ENCODE measurements around the gene UBAC2. TPM values are rescaled to one million over a fixed set of nuclear protein-coding genes. Genes with fewer than 3 reads are reported as not detected.

Gene UBAC2
- total RNA-seq, 1 donor from 2014 or later, result 57.7 TPM

GRCh38 chr13:99339230-99339721 is 138.6 kb downstream of the UBAC2 start:
- H3K36me3 ChIP-seq, result peaks cover 0 to 31% of the 10 kb centered on the region in 2 donors
- intact Hi-C loops (cut with DNase I), result no loop called here
- no peak for DNase-seq (ENCODE audit: extremely low spot score in 2 of 2)

GRCh38 chr13:99339736-99340397 is 139.2 kb downstream of the UBAC2 start:
- TF ChIP-seq POLR2AphosphoS5 (IDR thresholded peaks at IDR 0.05; ENCODE audit: insufficient read depth in 1 of 2, low read depth in 1 of 2) (no peak), POLR2A (IDR thresholded peaks at IDR 0.05) (no peak)
- TF ChIP-seq, protein P1, sequence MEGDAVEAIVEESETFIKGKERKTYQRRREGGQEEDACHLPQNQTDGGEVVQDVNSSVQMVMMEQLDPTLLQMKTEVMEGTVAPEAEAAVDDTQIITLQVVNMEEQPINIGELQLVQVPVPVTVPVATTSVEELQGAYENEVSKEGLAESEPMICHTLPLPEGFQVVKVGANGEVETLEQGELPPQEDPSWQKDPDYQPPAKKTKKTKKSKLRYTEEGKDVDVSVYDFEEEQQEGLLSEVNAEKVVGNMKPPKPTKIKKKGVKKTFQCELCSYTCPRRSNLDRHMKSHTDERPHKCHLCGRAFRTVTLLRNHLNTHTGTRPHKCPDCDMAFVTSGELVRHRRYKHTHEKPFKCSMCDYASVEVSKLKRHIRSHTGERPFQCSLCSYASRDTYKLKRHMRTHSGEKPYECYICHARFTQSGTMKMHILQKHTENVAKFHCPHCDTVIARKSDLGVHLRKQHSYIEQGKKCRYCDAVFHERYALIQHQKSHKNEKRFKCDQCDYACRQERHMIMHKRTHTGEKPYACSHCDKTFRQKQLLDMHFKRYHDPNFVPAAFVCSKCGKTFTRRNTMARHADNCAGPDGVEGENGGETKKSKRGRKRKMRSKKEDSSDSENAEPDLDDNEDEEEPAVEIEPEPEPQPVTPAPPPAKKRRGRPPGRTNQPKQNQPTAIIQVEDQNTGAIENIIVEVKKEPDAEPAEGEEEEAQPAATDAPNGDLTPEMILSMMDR (IDR thresholded peaks at IDR 0.05), result no peak
- no peaks in the 10 kb centered on the region for H3K4me1 ChIP-seq
- H3K4me3 ChIP-seq, result no peak overlapping the region
- H3K9me3 ChIP-seq, result no peaks in the 10 kb centered on the region
- H3K27ac ChIP-seq, result no peak overlapping the region
- no peak for DNase-seq (ENCODE audit: extremely low spot score in 2 of 2)
- H3K27me3 ChIP-seq, result no peaks in the 10 kb centered on the region
- intact Hi-C loops (cut with DNase I), result no loop called here
- H3K36me3 ChIP-seq, result peaks cover 0 to 31% of the 10 kb centered on the region in 2 donors

More at GRCh38 chr13:99339230-99339721, 138.6 kb downstream of the UBAC2 start:
- H3K4me1 ChIP-seq, result no peaks in the 10 kb centered on the region
- no peak overlapping the region for H3K4me3 ChIP-seq
- H3K27me3 ChIP-seq, result no peaks in the 10 kb centered on the region
- no peaks in the 10 kb centered on the region for H3K9me3 ChIP-seq
- no peak overlapping the region for H3K27ac ChIP-seq
- TF ChIP-seq, protein P1 (IDR thresholded peaks at IDR 0.05), result no peak
- TF ChIP-seq POLR2A (IDR thresholded peaks at IDR 0.05) (no peak), POLR2AphosphoS5 (IDR thresholded peaks at IDR 0.05; ENCODE audit: insufficient read depth in 1 of 2, low read depth in 1 of 2) (no peak)

GRCh38 chr13:99340638-99341037 is 140.0 kb downstream of the UBAC2 start:
- peaks cover 0 to 31% of the 10 kb centered on the region in 2 donors for H3K36me3 ChIP-seq
- no peaks in the 10 kb centered on the region for H3K4me1 ChIP-seq
- H3K4me3 ChIP-seq, result no peak overlapping the region
- H3K27me3 ChIP-seq, result no peaks in the 10 kb centered on the region
- no peak overlapping the region for H3K27ac ChIP-seq
- no peak for TF ChIP-seq POLR2AphosphoS5 (IDR thresholded peaks at IDR 0.05; ENCODE audit: insufficient read depth in 1 of 2, low read depth in 1 of 2)
- TF ChIP-seq, protein P1 (IDR thresholded peaks at IDR 0.05), result no peak
- H3K9me3 ChIP-seq, result no peaks in the 10 kb centered on the region
- DNase-seq (ENCODE audit: extremely low spot score in 2 of 2), result no peak
- intact Hi-C loops (cut with DNase I), result no loop called here

GRCh38 chr13:99341969-99342722 is 141.5 kb downstream of the UBAC2 start:
- no peak overlapping the region for H3K27ac ChIP-seq
- intact Hi-C loops (cut with DNase I), result no loop called here
- H3K36me3 ChIP-seq, result peaks cover 0 to 28% of the 10 kb centered on the region in 2 donors
- H3K27me3 ChIP-seq, result no peaks in the 10 kb centered on the region
- no peak overlapping the region for H3K4me3 ChIP-seq
- no peaks in the 10 kb centered on the region for H3K4me1 ChIP-seq
- TF ChIP-seq, protein P1 (IDR thresholded peaks at IDR 0.05), result no peak
- TF ChIP-seq POLR2AphosphoS5 (IDR thresholded peaks at IDR 0.05; ENCODE audit: insufficient read depth in 1 of 2, low read depth in 1 of 2), result no peak
- TF ChIP-seq POLR2A (IDR thresholded peaks at IDR 0.05), result no peak
- no peaks in the 10 kb centered on the region for H3K9me3 ChIP-seq
- no peak for DNase-seq (ENCODE audit: extremely low spot score in 2 of 2)
